ENCODE results near the gene TBC1D5. TPM values are rescaled to one million over a fixed set of nuclear protein-coding genes. Genes with fewer than 3 reads are reported as not detected.

Gene TBC1D5
- total RNA-seq, 1 experiment from 2014 or later = 33.9 TPM

DNA sequence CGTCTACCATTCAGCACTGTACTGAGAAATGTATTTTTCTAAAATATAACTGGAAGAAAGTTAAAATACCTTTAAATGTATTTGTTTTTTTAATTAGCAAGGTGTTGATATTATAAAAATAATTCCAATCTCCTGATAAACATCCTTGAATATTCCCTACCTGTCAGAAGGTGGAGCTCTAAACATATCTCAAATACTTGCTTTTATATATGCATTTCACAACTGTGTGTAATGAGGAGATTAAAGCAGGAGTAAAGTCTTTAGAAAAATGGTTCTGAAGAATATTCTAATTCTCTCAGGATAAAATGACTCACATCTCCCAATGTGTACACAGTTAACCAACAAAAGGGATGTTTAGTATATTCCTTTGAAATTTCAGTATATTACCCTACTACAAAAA is 434.9 kb downstream of the TBC1D5 start:
- Histone ChIP-seq H3K79me2 (ENCODE audit: insufficient read depth, low read length) (no peaks in the 10 kb centered on the region), H3K4me3 (replicated peaks in 1 of 2; ENCODE audit: low read depth in 1 of 2, low read length in 2 of 2) (no peak overlapping the region), H4K20me1 (ENCODE audit: insufficient read depth) (no peaks in the 10 kb centered on the region), H2AFZ (ENCODE audit: low read depth, low read length, poor library complexity, severe bottlenecking) (no peak overlapping the region), H3K9me2 (ENCODE audit: insufficient read depth) (no peaks in the 10 kb centered on the region), H3K27me3 (ENCODE audit: insufficient read depth, low read length) (no peaks in the 10 kb centered on the region), H3K4me1 (ENCODE audit: control insufficient read depth in 1 of 2, insufficient read depth in 2 of 2, low read length in 2 of 2) (no peaks in the 10 kb centered on the region), H3K9me3 (ENCODE audit: control insufficient read depth in 1 of 2, insufficient read depth in 1 of 2, low read depth in 1 of 2, low read length in 2 of 2) (no peaks in the 10 kb centered on the region), H3K9ac (ENCODE audit: low read length) (no peak overlapping the region), H3K36me3 (ENCODE audit: control insufficient read depth in 1 of 2, insufficient read depth in 2 of 2, low read length in 2 of 2) (no peaks in the 10 kb centered on the region), H3K4me2 (ENCODE audit: low read length) (no peak overlapping the region), H3K27ac (ENCODE audit: low read depth, low read length) (no peak overlapping the region)
- no TSS peak for BruUV-seq (replicated peaks)
- RAD21 ChIA-PET (ENCODE audit: low non-redundant PET in 1 of 2, low total read pairs in 2 of 2, uncharacterized antibody in 2 of 2, unreplicated experiment in 2 of 2) = interaction anchor here in 1 of 2 experiments (0.7 kb wide), 1 partner anchor 479 kb away, joined by 3 read pairs; no protein-coding TSS in a partner anchor
- DNase-seq (ENCODE audit: low read depth, low spot score) (no peak), ATAC-seq (no peak)
- TF ChIP-seq RAD21 (IDR thresholded peaks at IDR 0.05; ENCODE audit: low read depth) (peak; percentile 43), EZH2phosphoT487 (IDR thresholded peaks at IDR 0.05; ENCODE audit: borderline replicate concordance) (no peak), CTCF (IDR thresholded peaks at IDR 0.05 in 2 of 3, conservative IDR thresholded peaks at IDR 0.05 in 1 of 3; ENCODE audit: borderline replicate concordance in 1 of 3, insufficient read depth in 1 of 3, low read depth in 2 of 3, low read length in 2 of 3) (peak; percentile 4 to 31 (median 22); a peak in 3 of 6 replicates)
- POLR2A ChIA-PET = no interaction called here
- CTCF ChIA-PET = interaction anchor here (1.0 to 1.5 kb wide), 2 partner anchors 29 to 106 kb away, joined by 4 to 6 read pairs; no protein-coding TSS in a partner anchor
- intact Hi-C loops (cut with micrococcal nuclease) = loop anchor here (1.0 to 2.0 kb wide), 2 partner anchors 105 to 534 kb away; no protein-coding TSS in a partner anchor

GRCh38 chr3:17304969-17305368 is 437.5 kb downstream of the TBC1D5 start:
- Histone ChIP-seq H3K9me2 (ENCODE audit: insufficient read depth) (no peaks in the 10 kb centered on the region), H2AFZ (ENCODE audit: low read depth, low read length, poor library complexity, severe bottlenecking) (no peak overlapping the region), H3K9ac (ENCODE audit: low read length) (no peak overlapping the region), H3K4me1 (ENCODE audit: control insufficient read depth in 1 of 2, insufficient read depth in 2 of 2, low read length in 2 of 2) (no peaks in the 10 kb centered on the region), H3K4me2 (ENCODE audit: low read length) (no peak overlapping the region), H3K27ac (ENCODE audit: low read depth, low read length) (no peak overlapping the region), H4K20me1 (ENCODE audit: insufficient read depth) (no peaks in the 10 kb centered on the region), H3K79me2 (ENCODE audit: insufficient read depth, low read length) (no peaks in the 10 kb centered on the region), H3K4me3 (replicated peaks in 1 of 2; ENCODE audit: low read depth in 1 of 2, low read length in 2 of 2) (no peak overlapping the region), H3K36me3 (ENCODE audit: control insufficient read depth in 1 of 2, insufficient read depth in 2 of 2, low read length in 2 of 2) (no peaks in the 10 kb centered on the region), H3K9me3 (ENCODE audit: control insufficient read depth in 1 of 2, insufficient read depth in 1 of 2, low read depth in 1 of 2, low read length in 2 of 2) (no peaks in the 10 kb centered on the region), H3K27me3 (ENCODE audit: insufficient read depth, low read length) (no peaks in the 10 kb centered on the region)
- ChIA-PET POLR2A (no interaction called here), RAD21 (ENCODE audit: low non-redundant PET in 1 of 2, low total read pairs in 2 of 2, uncharacterized antibody in 2 of 2, unreplicated experiment in 2 of 2) (no interaction called here), CTCF (no interaction called here)
- DNase-seq (ENCODE audit: low read depth, low spot score) = no peak
- ATAC-seq = no peak
- intact Hi-C loops (cut with micrococcal nuclease) = no loop called here
- TF ChIP-seq ZFX (IDR thresholded peaks at IDR 0.05) (no peak), YY1 (IDR thresholded peaks at IDR 0.05; ENCODE audit: extremely low read depth, insufficient replicate concordance, low read depth, low read length) (no peak), CTCF (IDR thresholded peaks at IDR 0.05 in 2 of 3, conservative IDR thresholded peaks at IDR 0.05 in 1 of 3; ENCODE audit: borderline replicate concordance in 1 of 3, insufficient read depth in 1 of 3, low read depth in 2 of 3, low read length in 2 of 3) (no peak), POLR2A (IDR thresholded peaks at IDR 0.05; ENCODE audit: borderline replicate concordance, extremely low read depth, insufficient read depth, insufficient read length) (no peak), RAD21 (IDR thresholded peaks at IDR 0.05; ENCODE audit: low read depth) (no peak), ELF1 (IDR thresholded peaks at IDR 0.05; ENCODE audit: borderline replicate concordance, low read depth) (no peak), EZH2 (IDR thresholded peaks at IDR 0.05) (no peak), SP1 (IDR thresholded peaks at IDR 0.05; ENCODE audit: low read depth) (no peak), JUND (IDR thresholded peaks at IDR 0.05) (no peak), ATF3 (IDR thresholded peaks at IDR 0.05) (no peak), FOSL1 (IDR thresholded peaks at IDR 0.05; ENCODE audit: low read depth) (no peak)
- no TSS peak for BruUV-seq (replicated peaks)

Data from HCT116 (cell line).